Progenitor cell of endocrine pancreas (in vitro differentiated cells): Measurements from ENCODE around the gene AOC1. TPM values are rescaled to one million over a fixed set of nuclear protein-coding genes. Genes with fewer than 3 reads are reported as not detected.

ENCODE experiments used
- DNase-seq: peaks from one replicate; pipeline ENCODE4 v3.0.0; 2021; ENCODE audit warnings: low spot score; ENCODE audit not compliant: unreplicated experiment
- H3K27ac Mint-ChIP-seq: 2 replicates; pipeline ENCODE4 v1.8.0; 2021; ENCODE audit warnings: mild to moderate bottlenecking, moderate library complexity, mixed read lengths
- H3K27me3 Mint-ChIP-seq: 2 replicates; pipeline ENCODE4 v1.8.0; 2021; ENCODE audit warnings: mixed read lengths
- H3K36me3 Mint-ChIP-seq: 2 replicates; pipeline ENCODE4 v1.8.0; 2022; ENCODE audit warnings: mixed read lengths; ENCODE audit not compliant: insufficient read depth
- H3K4me1 Mint-ChIP-seq: 2 replicates; pipeline ENCODE4 v1.8.0; 2021; ENCODE audit warnings: low read depth, mixed read lengths
- H3K4me3 Mint-ChIP-seq: 2 replicates; pipeline ENCODE4 v1.8.0; 2021; ENCODE audit warnings: low read depth, mild to moderate bottlenecking, moderate library complexity, mixed read lengths
- H3K9me3 Mint-ChIP-seq: 2 replicates; pipeline ENCODE4 v1.8.0; 2021; ENCODE audit warnings: low read depth, mixed read lengths
- CTCF ChIP-seq: fragments of 200-600 bp; sonication (generic); IDR thresholded peaks from one replicate; pipeline ENCODE4 v1.5.0; 2021; ENCODE audit warnings: antibody characterized with exemption, mild to moderate bottlenecking; ENCODE audit not compliant: unreplicated experiment
- total RNA-seq: library from RNA; stranded (reverse); gene quantifications from 2 replicates; pipeline ENCODE4 v1.2.1, GENCODE V29; 2021

AOC1 gene
- total RNA-seq, 1 donor from 2014 or later, result 2.9 TPM

GRCh38 chr7:150849204-150849775 lies 3.0 kb upstream of the AOC1 start:
- DNase-seq, result no peak
- H3K9me3 Mint-ChIP-seq, result no peaks in the 10 kb centered on the region
- no peak overlapping the region for H3K27ac Mint-ChIP-seq
- no peak overlapping the region for H3K4me3 Mint-ChIP-seq
- no peaks in the 10 kb centered on the region for H3K36me3 Mint-ChIP-seq
- H3K27me3 Mint-ChIP-seq, result peaks cover 8% of the 10 kb centered on the region
- H3K4me1 Mint-ChIP-seq, result peaks cover 4% of the 10 kb centered on the region
- TF ChIP-seq CTCF, result no peak

- TF ChIP-seq CTCF, result no peak
- Mint-ChIP-seq H3K36me3 (no peaks in the 10 kb centered on the region), H3K9me3 (no peaks in the 10 kb centered on the region), H3K27me3 (peaks cover 8% of the 10 kb centered on the region), H3K4me3 (no peak overlapping the region), H3K27ac (no peak overlapping the region), H3K4me1 (peaks cover 4% of the 10 kb centered on the region)
- no peak for DNase-seq
Observed at GRCh38 chr7:150850273-150850672, 2.0 kb upstream of the AOC1 start.

GRCh38 chr7:150851492-150852370 lies 586 bp upstream of the AOC1 start:
- no peak for DNase-seq

GRCh38 chr7:150854066-150855000 lies 2.0 kb downstream of the AOC1 start:
- H3K36me3 Mint-ChIP-seq, result no peaks in the 10 kb centered on the region
- no peak for DNase-seq
- no peak for TF ChIP-seq CTCF
- H3K4me1 Mint-ChIP-seq, result peaks cover 2% of the 10 kb centered on the region
- H3K27ac Mint-ChIP-seq, result no peak overlapping the region
- no peaks in the 10 kb centered on the region for H3K9me3 Mint-ChIP-seq
- H3K27me3 Mint-ChIP-seq, result peaks cover 8% of the 10 kb centered on the region
- no peak overlapping the region for H3K4me3 Mint-ChIP-seq

More at GRCh38 chr7:150851492-150852370, 586 bp upstream of the AOC1 start:
- H3K4me3 Mint-ChIP-seq, result no peak overlapping the region
- H3K9me3 Mint-ChIP-seq, result no peaks in the 10 kb centered on the region
- no peak for TF ChIP-seq CTCF
- H3K27ac Mint-ChIP-seq, result no peak overlapping the region
- H3K4me1 Mint-ChIP-seq, result peaks cover 3% of the 10 kb centered on the region
- H3K27me3 Mint-ChIP-seq, result peaks cover 8% of the 10 kb centered on the region
- no peaks in the 10 kb centered on the region for H3K36me3 Mint-ChIP-seq

- Mint-ChIP-seq H3K27me3 (peaks cover 4% of the 10 kb centered on the region), H3K27ac (no peak overlapping the region), H3K36me3 (no peaks in the 10 kb centered on the region), H3K4me1 (peaks cover 2% of the 10 kb centered on the region), H3K4me3 (no peak overlapping the region), H3K9me3 (no peaks in the 10 kb centered on the region)
- TF ChIP-seq CTCF, result no peak
- DNase-seq, result no peak
Observed at GRCh38 chr7:150855046-150855445, 2.7 kb downstream of the AOC1 start.
